Upper lobe of left lung (tissue), 6 donors: ENCODE results near the gene RGR. TPM values are rescaled to one million over a fixed set of nuclear protein-coding genes. Genes with fewer than 3 reads are reported as not detected.

Source experiments
- ATAC-seq, 2 donors: fragments of 200-7000 bp; cut with Tn5 transposase; one replicate each; pipeline ENCODE4 v1.9.1; 2022; ENCODE audit warnings: mild to moderate bottlenecking in 2 of 2, moderate library complexity in 2 of 2; ENCODE audit not compliant: low FRiP score in 2 of 2
- DNase-seq, 2 donors: peaks; one replicate each; pipeline ENCODE4 v3.0.0-alpha.2; 2019 to 2020
- H3K27ac ChIP-seq, 4 donors: fragments of 200-600 bp; sonication (generic); one replicate each; pipeline ENCODE4 v1.5.1; 2016 to 2019
- H3K27me3 ChIP-seq, 4 donors: fragments of 200-600 bp; sonication (generic); one replicate each; pipeline ENCODE4 v1.5.1; 2017 to 2019
- H3K36me3 ChIP-seq, 4 donors: fragments of 200-600 bp; sonication (generic); one replicate each; pipeline ENCODE4 v1.5.1; 2016 to 2019
- H3K4me1 ChIP-seq, 4 donors: fragments of 200-600 bp; sonication (generic); one replicate each; pipeline ENCODE4 v1.5.1; 2018 to 2019
- H3K4me3 ChIP-seq, 4 donors: fragments of 200-600 bp; sonication (generic); one replicate each; pipeline ENCODE4 v1.5.1; 2017 to 2019; ENCODE audit warnings: mild to moderate bottlenecking in 2 of 4, moderate library complexity in 1 of 4
- H3K9me3 ChIP-seq, 4 donors: fragments of 200-600 bp; sonication (generic); one replicate each; pipeline ENCODE4 v1.5.1; 2018 to 2019
- CTCF ChIP-seq, 6 experiments: fragments of 450-650 bp in 4 of 6; fragments of 200-600 bp in 2 of 6; sonication (generic) in 2 of 6; IDR thresholded peaks; one replicate each; pipeline ENCODE4 v1.5.1; 2016 to 2019; ENCODE audit warnings: antibody characterized with exemption in 6 of 6
- EP300 ChIP-seq, 4 donors: sonication (generic); formaldehyde crosslinking; IDR thresholded peaks; one replicate each; pipeline ENCODE4 v1.5.1; 2017; ENCODE audit warnings: antibody characterized with exemption in 4 of 4, control low read depth in 2 of 4
- POLR2A ChIP-seq, 4 donors: fragments of 450-650 bp; IDR thresholded peaks; one replicate each; pipeline ENCODE4 v1.5.1; 2016 to 2017; ENCODE audit warnings: antibody characterized with exemption in 4 of 4, mild to moderate bottlenecking in 2 of 4
- POLR2AphosphoS5 ChIP-seq, 2 donors: sonication (generic); formaldehyde crosslinking; IDR thresholded peaks; one replicate each; pipeline ENCODE4 v1.5.1; 2017; ENCODE audit warnings: antibody characterized with exemption in 2 of 2
- WGBS, 2 donors: methylation state at CpG; one replicate each; pipeline ENCODE4 v1.1.5; 2017 to 2018; 5-methylcytosine and 5-hydroxymethylcytosine counted together
- total RNA-seq, 6 donors: library from RNA; depleted of rRNA in 4 of 6; stranded (reverse); fragments of >200 nt in 4 of 6; gene quantifications; one replicate each; pipeline versions ENCODE4 v1.1.0 to v1.2.1, GENCODE V29; 2016 to 2021
- donor health status: DM: no; HTN: no; CAD: no; lungs with moderate emphysema.
- donor health status: DM: no; HTN: yes; CAD: no; lungs with severe emphysema.

Gene RGR
- total RNA-seq, 6 donors from 2014 or later = 0.49 to 14.7 (median 0.91) TPM; not detected in 3

GRCh38 chr10:84306751-84307384 lies 62.0 kb downstream of the RGR start:
- no peak for ATAC-seq
- no peak for DNase-seq
- TF ChIP-seq EP300 (IDR thresholded peaks at IDR 0.05) (no peak), CTCF (IDR thresholded peaks at IDR 0.05) (no peak), POLR2A (IDR thresholded peaks at IDR 0.05) (no peak), POLR2AphosphoS5 (IDR thresholded peaks at IDR 0.05) (no peak)

GRCh38 chr10:84308021-84308420 lies 63.2 kb downstream of the RGR start:
- H3K36me3 ChIP-seq = no peaks in the 10 kb centered on the region
- H3K4me1 ChIP-seq = peaks cover 13 to 19% (median 17%) of the 10 kb centered on the region in 4 donors
- DNase-seq (no peak), ATAC-seq (no peak)
- peak overlapping the region in 3 of 4 donors; percentile 5 to 72 (median 10) for H3K27ac ChIP-seq
- no peaks in the 10 kb centered on the region for H3K9me3 ChIP-seq
- no peaks in the 10 kb centered on the region for H3K27me3 ChIP-seq
- WGBS, 2 donors = 40 to 67% methylated on average over 1 of the region's 1 CpG
- TF ChIP-seq POLR2AphosphoS5 (IDR thresholded peaks at IDR 0.05) (no peak), EP300 (IDR thresholded peaks at IDR 0.05) (no peak), CTCF (IDR thresholded peaks at IDR 0.05) (no peak), POLR2A (IDR thresholded peaks at IDR 0.05) (no peak)
- no peak overlapping the region for H3K4me3 ChIP-seq

More at GRCh38 chr10:84306751-84307384, 62.0 kb downstream of the RGR start:
- WGBS, 2 donors = 83% methylated on average over 4 of the region's 4 CpGs
- Histone ChIP-seq H3K9me3 (no peaks in the 10 kb centered on the region), H3K27ac (peak overlapping the region in 2 of 4 donors; percentile 26 to 72), H3K4me3 (no peak overlapping the region), H3K27me3 (no peaks in the 10 kb centered on the region), H3K36me3 (no peaks in the 10 kb centered on the region), H3K4me1 (peaks cover 13 to 19% (median 17%) of the 10 kb centered on the region in 4 donors)

GRCh38 chr10:84308481-84309304 lies 63.8 kb downstream of the RGR start:
- WGBS, 2 donors = 5 to 10% methylated on average over 6 of the region's 6 CpGs
- peaks cover 13 to 19% (median 17%) of the 10 kb centered on the region in 4 donors for H3K4me1 ChIP-seq
- H3K4me3 ChIP-seq = no peak overlapping the region
- no peaks in the 10 kb centered on the region for H3K36me3 ChIP-seq
- TF ChIP-seq POLR2AphosphoS5 (IDR thresholded peaks at IDR 0.05) = peak; percentile 45 to 74
- TF ChIP-seq POLR2A (IDR thresholded peaks at IDR 0.05) = no peak
- TF ChIP-seq CTCF (IDR thresholded peaks at IDR 0.05) = no peak
- TF ChIP-seq EP300 (IDR thresholded peaks at IDR 0.05) = peak in 1 of 4 donors; percentile 4
- no peaks in the 10 kb centered on the region for H3K27me3 ChIP-seq
- ATAC-seq (peak in 1 of 2 donors; percentile 41), DNase-seq (no peak)
- H3K27ac ChIP-seq = peak overlapping the region; percentile 5 to 72 (median 24)
- no peaks in the 10 kb centered on the region for H3K9me3 ChIP-seq

Other genes with a start within 250 kb of the RGR start
- 100 to 1,000 TPM in 4 of 6 donors, 10 to 100 TPM in 2; 40.9 to 130 (median 113) TPM for gene GHITM, start 105.5 kb upstream of the RGR start, total RNA-seq
- gene GPR15LG, start 71.3 kb upstream of the RGR start, total RNA-seq = under 1 TPM in 1 of 6 donors, not detected in 5; 0.37 TPM
- gene CDHR1, start 50.5 kb upstream of the RGR start, total RNA-seq = under 1 TPM in 4 of 6 donors, not detected in 2; 0.30 to 0.46 (median 0.33) TPM
- not detected for gene LRIT2, start 19.5 kb upstream of the RGR start, total RNA-seq
- not detected for gene LRIT1, start 3.5 kb upstream of the RGR start, total RNA-seq
- 10 to 100 TPM; 28.7 to 78.9 (median 52.6) TPM for gene CCSER2, start 83.5 kb downstream of the RGR start, total RNA-seq